Breast epithelium (tissue), 3 donors: ENCODE data around the gene PON1.

Experiments
- POLR2A ChIP-seq: fragments of 450-650 bp; IDR thresholded peaks from one replicate; pipeline ENCODE4 v1.6.1; 2016; ENCODE audit warnings: antibody characterized with exemption, mild to moderate bottlenecking, moderate library complexity
- POLR2AphosphoS5 ChIP-seq, 3 donors: sonication (generic); formaldehyde crosslinking; IDR thresholded peaks; one replicate each; pipeline ENCODE4 v1.6.1; 2017; ENCODE audit warnings: antibody characterized with exemption in 3 of 3
- TF ChIP-seq, protein P1 (sequence below), 3 donors: fragments of 450-650 bp; IDR thresholded peaks; one replicate each; pipeline ENCODE4 v1.5.1; 2016 to 2017; ENCODE audit warnings: antibody characterized with exemption in 3 of 3, mild to moderate bottlenecking in 3 of 3, moderate library complexity in 3 of 3

DNA sequence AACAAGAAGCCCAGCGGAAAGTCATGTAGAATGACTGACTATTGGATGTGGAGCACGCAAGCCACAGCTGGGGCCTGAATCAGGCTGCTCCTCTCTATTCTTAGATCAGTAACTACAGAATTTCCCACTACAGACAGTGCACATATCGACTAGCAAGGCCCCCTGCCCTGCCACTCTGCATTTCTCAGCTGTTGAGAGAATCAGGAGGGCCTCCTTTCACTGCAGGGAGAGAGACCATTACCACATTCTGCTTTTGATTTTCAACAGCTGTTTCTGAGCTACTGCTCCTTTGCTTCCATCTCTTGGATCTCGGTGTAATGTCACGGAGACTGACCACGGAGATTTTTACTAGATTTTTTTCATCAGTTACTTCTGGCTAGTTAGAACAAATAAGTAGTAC lies 73.8 kb downstream of the PON1 start:
- TF ChIP-seq, protein P1, sequence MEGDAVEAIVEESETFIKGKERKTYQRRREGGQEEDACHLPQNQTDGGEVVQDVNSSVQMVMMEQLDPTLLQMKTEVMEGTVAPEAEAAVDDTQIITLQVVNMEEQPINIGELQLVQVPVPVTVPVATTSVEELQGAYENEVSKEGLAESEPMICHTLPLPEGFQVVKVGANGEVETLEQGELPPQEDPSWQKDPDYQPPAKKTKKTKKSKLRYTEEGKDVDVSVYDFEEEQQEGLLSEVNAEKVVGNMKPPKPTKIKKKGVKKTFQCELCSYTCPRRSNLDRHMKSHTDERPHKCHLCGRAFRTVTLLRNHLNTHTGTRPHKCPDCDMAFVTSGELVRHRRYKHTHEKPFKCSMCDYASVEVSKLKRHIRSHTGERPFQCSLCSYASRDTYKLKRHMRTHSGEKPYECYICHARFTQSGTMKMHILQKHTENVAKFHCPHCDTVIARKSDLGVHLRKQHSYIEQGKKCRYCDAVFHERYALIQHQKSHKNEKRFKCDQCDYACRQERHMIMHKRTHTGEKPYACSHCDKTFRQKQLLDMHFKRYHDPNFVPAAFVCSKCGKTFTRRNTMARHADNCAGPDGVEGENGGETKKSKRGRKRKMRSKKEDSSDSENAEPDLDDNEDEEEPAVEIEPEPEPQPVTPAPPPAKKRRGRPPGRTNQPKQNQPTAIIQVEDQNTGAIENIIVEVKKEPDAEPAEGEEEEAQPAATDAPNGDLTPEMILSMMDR (IDR thresholded peaks at IDR 0.05), result no peak
- TF ChIP-seq POLR2AphosphoS5 (IDR thresholded peaks at IDR 0.05) (no peak), POLR2A (no peak)
